Endothelial cell of hepatic sinusoid (primary cell): Measurements from ENCODE around the gene CCDC78.

Experiments
- in situ Hi-C: cut with HindIII; loops from 2 replicates; pipeline ENCODE4 v1.10.0; 2017; ENCODE audit warnings: low sequenced_read_pairs

The CCDC78 gene

GRCh38 chr16:712740-713250 is 13.4 kb downstream of the CCDC78 start:
- in situ Hi-C loops = loop anchor here (5.0 to 10.0 kb wide), 2 partner anchors 58 to 265 kb away; no protein-coding TSS in a partner anchor

- in situ Hi-C loops = loop anchor here (5.0 to 10.0 kb wide), 2 partner anchors 57 to 266 kb away; no protein-coding TSS in a partner anchor
These were observed 14.5 kb downstream of the CCDC78 start for GRCh38 chr16:711548-712320.

DNA sequence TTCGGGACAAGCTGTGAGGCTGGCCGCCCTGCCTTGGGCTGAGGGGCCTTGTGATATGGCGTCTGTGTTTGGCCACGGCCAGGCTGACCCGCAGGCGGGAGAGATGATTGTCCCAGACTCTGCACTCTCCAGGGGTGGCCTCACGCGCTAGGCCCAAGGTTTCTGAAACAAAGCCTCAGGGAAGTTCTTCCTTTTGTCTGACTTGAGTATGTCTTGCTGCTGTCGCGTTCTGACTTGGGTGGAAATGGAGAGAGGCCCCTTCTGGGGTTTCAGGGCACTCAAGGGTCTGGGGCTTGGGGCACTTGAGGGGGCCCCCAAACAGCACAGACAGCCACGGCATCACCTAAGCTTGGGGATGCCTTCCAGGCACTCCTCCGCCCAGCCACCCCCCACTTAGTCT is 15.2 kb downstream of the CCDC78 start:
- in situ Hi-C loops = loop anchor here (5.0 to 10.0 kb wide), 2 partner anchors 56 to 266 kb away; no protein-coding TSS in a partner anchor

DNA sequence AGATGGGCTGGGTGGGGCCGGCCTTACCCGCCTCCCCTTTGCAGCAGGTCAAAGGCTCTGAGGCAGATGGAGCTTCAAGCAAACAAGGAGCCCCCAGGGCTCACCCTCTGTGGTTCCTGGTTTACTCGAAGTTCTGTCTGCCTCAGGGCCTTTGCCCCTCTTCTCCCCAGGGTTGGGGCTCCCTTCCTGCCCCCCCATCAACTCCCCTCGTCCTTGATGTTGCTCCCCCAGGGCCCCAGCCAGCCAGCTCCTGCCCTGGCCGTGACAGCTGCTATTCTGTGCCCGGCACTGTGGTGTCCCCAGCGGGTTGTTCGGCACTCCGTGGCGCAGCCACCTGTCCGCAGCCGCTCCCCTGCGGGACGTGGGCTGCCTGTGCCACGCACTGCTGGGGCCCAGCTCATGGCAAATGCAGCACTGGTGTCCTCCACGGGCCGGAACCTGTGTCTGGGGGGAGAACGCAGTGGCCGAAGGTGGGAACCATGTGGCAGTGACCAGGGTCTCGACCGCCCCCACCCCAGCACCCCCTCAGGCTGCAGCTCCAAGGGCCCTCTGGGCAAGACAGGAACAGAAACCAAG is 15.7 kb downstream of the CCDC78 start:
- in situ Hi-C loops = loop anchor here (5.0 to 10.0 kb wide), 2 partner anchors 56 to 267 kb away; no protein-coding TSS in a partner anchor

DNA sequence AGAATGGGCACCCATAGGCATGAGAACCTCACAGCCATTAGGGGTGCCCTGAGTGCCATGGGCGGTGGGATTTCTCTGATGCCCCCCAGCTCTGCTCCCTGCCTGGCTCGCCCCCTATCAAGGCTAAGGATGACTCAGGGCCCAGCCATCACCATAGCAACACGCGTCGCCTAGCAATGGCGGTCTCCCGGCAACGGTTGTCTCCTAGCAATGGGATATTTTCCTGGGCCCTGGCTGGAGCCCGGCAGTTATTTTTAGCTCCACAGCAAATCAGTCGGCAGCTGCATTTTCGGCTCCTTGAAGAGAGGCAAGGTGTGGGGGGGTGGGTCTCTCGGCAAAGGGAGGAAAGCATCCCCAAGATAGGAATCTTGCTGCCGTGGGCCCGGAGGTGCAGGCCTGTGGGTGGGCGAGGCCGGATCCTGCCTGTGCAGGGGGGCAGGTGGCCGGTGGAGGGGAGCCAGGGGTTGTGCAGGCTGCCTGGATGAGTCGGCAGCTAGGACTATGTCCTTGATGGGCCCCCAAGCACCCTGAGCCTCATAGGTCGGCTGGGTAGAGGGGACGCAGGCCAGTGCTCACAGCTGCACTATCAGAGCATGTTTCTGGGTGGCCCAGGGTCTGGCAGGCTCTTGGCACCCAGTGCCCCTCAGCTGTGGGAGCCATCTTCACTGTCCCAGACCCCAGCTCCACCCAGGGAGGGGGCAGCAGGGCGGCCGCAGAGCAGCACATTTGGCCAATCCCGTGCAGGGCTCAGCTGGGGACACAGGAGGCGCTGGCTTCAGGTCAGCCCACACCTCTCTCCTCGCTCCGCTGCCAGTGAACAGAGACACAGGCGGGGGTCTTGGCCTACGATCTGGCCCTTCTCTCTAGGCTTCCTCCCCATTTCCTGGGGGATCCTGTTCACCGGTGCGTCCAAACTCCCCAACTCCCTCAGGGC is 16.4 kb downstream of the CCDC78 start:
- in situ Hi-C loops = loop anchor here (5.0 to 10.0 kb wide), 2 partner anchors 55 to 267 kb away; no protein-coding TSS in a partner anchor

GRCh38 chr16:708959-709358 is 17.3 kb downstream of the CCDC78 start:
- in situ Hi-C loops = no loop called here

GRCh38 chr16:708019-708418 is 18.2 kb downstream of the CCDC78 start:
- in situ Hi-C loops = no loop called here

- in situ Hi-C loops = no loop called here
These were observed 19.1 kb downstream of the CCDC78 start for GRCh38 chr16:707062-707538.

DNA sequence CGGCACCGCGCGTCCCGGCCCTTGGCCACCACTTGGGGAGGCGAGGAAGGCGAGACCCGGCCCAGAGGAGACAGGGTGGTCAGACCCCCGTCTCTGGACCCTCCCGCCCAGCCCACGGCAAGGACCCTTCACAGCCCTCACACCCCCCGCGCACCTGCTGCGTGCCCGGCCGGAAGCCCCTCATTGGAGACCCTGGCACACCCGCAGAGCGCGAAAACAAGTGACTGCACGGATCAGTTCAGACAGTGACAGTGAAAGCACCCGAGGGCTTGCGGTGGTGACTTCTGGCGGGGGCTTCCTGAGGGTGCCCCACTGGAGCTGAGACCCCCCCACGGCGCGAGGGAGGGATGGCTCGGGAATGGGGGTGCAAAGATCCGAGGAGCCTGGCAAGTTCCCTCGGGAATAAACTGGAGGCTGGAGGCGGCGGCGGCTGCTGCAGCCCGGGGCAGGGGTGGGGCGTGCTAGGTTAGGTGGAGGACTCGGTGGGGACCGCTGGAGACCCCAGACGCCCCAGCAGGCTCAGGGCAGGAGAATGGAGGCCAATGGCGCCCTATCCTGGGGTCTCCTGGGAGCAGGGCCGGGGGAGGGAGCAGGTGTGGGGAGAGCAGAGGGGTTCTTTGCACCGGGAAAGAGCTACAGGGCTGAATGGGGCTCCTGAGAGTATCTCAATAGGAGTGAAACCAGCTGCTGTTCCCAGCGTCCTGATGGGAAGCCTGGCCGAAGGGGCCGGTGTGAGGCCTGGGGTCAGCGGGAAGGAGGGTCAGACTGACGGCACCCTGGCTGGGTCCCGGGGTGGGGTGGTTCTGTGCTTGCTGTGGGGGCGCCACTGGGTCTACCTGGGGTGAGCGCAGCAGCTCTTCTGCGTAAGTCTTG is 19.8 kb downstream of the CCDC78 start:
- in situ Hi-C loops = no loop called here

- in situ Hi-C loops = no loop called here
These were observed 20.6 kb downstream of the CCDC78 start, which contains the start of gene FBXL16 for GRCh38 chr16:705431-706188. Gene FBXL16, minus strand, starts transcription at chr16:705801. Its CDS starts 8,396 bp downstream, at chr16:697405.

DNA sequence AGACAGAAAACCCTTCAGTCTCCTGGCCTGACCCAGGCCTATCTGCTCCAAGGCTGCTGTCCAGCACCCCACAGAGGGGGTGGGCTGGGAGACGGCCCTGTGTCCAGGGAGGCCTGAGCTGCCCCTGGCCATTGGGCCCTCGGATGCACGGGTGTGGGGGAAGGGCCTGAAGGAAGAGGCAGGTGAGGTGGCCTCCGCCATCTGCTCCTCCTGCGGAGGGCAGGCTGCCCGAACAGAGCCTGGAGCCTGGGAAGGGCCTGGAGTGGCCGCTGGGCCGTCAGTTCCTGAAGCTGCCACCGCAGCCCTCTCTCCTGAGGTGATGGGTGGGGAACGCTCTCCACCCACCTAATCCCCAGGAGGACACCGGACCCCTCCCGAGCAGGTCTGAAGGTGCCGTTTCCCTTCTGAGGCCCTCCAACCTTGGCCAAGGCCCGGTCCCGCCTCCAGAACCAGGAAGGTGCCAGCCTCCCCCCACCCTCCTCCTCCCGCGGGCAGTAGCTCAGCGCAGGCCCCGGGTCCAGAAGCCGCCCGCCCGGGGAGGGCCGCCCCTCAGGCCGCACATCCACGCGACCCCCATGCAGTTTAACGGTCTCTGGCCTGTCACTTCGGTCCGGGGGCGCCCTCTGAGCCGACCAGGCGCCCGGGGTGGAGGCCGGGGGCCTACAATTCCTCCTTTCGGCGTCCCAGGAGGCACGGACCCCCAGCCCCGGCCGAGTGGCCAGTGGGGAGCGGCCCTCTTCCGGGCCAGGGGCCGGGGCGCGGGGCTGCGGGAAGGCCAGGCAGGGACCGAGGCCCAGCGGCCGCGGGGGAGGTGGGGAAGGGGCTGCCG is 21.5 kb downstream of the CCDC78 start:
- in situ Hi-C loops = no loop called here

DNA sequence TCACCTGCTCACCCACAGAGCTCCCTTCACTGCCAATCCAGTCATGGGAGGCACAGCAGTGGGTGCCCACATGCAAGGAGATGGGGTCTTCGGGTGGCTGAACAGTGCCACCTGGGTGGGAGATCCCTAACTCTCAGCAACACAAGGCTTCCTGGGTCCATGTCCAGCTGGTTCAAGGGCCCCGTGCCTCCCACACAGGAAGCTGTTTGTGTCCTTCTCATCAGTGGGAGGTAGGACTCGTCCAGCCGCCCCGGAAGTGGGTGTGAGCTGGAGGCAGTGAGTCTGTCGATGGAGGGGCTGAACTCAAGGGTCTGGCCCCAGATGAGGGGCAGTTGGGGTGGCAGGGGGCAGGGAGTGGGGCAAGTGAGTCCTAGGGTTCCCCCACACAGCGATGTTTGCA is 22.2 kb downstream of the CCDC78 start:
- in situ Hi-C loops = no loop called here

DNA sequence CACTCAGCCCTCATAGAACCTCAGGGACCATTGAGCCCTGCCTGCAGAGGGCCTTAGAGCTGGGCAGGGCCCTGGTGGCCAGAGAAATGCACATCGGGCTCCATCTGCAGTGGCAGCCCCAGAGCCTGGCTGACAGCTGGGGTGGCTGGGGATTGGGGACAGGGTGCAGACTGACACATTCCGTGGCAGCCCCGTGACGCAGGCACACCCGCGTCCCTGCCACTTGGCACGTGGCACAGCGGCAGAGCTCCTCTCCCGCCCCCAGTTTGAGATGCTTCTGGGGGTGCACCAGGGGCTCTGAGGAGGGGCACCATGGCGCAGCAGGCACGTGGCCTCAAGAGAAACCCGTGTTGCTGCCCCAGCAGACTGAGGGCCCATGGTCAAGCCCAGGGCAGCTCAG is 22.8 kb downstream of the CCDC78 start:
- in situ Hi-C loops = no loop called here

- in situ Hi-C loops = no loop called here
These were observed 23.9 kb downstream of the CCDC78 start for GRCh38 chr16:702341-702740.

DNA sequence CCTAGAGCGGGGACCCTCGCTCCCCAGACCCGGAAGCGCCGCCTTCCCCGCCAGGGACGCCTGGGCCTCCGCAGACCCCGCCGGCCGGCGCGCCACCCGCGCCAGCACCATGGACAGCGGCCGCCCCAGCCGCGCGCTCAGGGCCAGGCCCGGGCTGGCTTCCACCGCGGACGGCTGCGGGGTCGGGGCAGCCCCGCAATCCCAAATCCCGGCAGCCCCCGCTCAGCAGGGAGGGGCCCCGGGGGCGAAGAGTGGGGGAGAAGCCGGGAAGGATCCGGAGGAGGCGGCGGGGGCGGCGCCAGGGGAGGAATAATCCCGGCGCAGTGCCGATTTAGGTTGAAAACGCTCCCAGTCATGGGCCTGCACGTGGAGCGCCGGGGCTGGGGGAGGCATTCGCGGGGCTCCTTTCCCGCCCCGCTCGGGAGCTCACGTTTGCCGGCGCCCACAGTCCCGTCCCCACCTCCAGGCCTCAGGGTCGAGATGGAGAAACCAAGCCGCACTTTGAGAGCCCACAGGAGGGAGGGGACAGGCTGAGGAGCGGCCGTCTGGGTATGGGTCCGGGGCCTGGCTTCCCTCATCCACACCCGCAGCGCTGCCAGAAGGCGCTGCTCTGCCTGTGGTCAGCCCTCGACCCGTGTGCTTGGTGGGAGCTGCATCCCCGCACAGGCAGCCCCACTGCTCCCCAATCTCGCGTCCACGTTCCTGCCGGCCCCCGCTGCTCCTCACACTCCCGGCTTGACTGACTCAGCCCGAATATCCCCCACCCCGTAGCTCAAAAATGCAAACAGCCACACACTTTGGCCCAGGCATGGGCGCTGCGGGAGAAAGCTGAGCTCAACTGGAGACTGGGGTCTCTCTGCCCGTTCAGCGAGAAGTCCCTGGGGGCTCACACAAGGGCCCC is 25.3 kb downstream of the CCDC78 start:
- in situ Hi-C loops = no loop called here

DNA sequence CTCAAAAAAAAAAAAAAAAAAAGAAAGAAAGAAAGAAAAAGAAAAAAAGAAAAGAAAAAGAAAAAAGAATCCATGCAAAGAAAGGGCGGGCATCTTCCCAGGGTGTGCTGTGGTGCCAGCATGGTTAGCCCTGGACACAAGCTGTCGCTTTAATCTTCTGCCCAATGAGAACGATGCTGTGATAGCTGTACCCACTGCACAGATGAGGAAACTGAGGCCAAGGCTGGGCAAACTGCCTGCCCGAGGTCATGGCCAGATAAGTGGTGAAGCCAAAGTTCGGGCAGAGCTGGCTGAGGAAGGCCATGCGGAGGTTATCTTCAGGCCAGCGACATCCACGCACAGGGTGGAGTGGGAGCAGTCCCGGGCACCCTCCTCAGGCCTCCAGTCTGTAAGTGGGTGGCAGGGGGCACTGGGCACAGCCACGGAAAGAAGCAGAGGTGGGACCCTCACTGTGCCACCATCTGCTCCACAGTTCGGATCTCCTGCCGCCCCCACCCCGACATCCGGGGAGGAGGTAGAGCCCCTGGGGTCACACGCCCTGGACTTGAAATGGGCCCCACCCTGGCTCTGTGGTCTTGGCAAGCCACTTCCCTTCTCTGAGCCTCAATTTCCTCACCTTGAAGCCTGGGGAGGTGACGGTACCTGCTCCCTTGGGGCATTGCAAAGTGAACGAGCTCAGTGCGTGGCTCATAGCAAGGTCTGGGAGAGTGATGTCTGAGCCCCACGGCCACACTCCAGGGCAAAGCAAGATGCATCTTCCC is 27.2 kb downstream of the CCDC78 start:
- in situ Hi-C loops = no loop called here
